Measurements from ENCODE around the gene GABBR2. TPM values are rescaled to one million over a fixed set of nuclear protein-coding genes. Genes with fewer than 3 reads are reported as not detected.

Gene GABBR2
- total RNA-seq, 6 experiments from 2014 or later, result not detected

GRCh38 chr9:98254228-98255060 is 454.3 kb downstream of the GABBR2 start:
- H3K4me3 ChIP-seq, result peak overlapping the region; percentile 70 to 96 (median 94)
- H3K36me3 ChIP-seq, result no peaks in the 10 kb centered on the region
- no peaks in the 10 kb centered on the region for H3K9me3 ChIP-seq
- TF ChIP-seq, protein P1, sequence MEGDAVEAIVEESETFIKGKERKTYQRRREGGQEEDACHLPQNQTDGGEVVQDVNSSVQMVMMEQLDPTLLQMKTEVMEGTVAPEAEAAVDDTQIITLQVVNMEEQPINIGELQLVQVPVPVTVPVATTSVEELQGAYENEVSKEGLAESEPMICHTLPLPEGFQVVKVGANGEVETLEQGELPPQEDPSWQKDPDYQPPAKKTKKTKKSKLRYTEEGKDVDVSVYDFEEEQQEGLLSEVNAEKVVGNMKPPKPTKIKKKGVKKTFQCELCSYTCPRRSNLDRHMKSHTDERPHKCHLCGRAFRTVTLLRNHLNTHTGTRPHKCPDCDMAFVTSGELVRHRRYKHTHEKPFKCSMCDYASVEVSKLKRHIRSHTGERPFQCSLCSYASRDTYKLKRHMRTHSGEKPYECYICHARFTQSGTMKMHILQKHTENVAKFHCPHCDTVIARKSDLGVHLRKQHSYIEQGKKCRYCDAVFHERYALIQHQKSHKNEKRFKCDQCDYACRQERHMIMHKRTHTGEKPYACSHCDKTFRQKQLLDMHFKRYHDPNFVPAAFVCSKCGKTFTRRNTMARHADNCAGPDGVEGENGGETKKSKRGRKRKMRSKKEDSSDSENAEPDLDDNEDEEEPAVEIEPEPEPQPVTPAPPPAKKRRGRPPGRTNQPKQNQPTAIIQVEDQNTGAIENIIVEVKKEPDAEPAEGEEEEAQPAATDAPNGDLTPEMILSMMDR (IDR thresholded peaks at IDR 0.05), result no peak
- TF ChIP-seq POLR2A (IDR thresholded peaks at IDR 0.05), result no peak
- H3K4me1 ChIP-seq, result peaks cover 0 to 11% (median 5%) of the 10 kb centered on the region in 4 donors
- no peaks in the 10 kb centered on the region for H3K27me3 ChIP-seq
- no peak for DNase-seq
- intact Hi-C loops (cut with DNase I), result loop anchor here in 1 of 2 donors (5.0 to 10.0 kb wide), 2 partner anchors 47 to 180 kb away; no protein-coding TSS in a partner anchor
- WGBS (ENCODE audit: insufficient coverage, low coverage, low lambda C conversion rate, missing lambda C conversion rate), result 25% methylated on average over 5 of the region's 5 CpGs
- no peak for ATAC-seq
- peak overlapping the region in 1 of 3 donors; percentile 94 for H3K27ac ChIP-seq

DNA sequence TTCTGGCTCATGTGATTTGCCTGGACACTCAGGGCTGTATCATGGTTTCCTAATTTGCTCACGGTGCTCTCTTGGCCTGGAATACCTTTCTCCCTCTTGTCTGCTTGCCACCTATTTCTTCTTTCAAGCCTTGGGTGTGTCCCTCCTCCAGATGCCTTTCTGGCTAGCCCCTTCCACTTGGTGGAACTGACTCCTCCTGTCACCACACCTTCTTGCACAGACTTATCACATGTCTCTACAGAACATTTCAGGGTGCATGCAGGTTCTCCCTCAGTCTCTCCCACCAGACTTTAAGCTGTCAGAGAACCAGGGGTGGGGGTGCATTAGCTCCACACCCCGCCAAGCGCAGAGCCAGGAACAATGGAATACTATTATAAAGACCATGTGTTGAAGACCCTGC is 455.2 kb downstream of the GABBR2 start:
- intact Hi-C loops (cut with DNase I), result loop anchor here in 1 of 2 donors (5.0 to 10.0 kb wide), 2 partner anchors 46 to 179 kb away; no protein-coding TSS in a partner anchor
- no peak for ATAC-seq
- WGBS (ENCODE audit: insufficient coverage, low coverage, low lambda C conversion rate, missing lambda C conversion rate), result 61% methylated on average over 2 of the region's 3 CpGs
- Histone ChIP-seq H3K27me3 (no peaks in the 10 kb centered on the region), H3K36me3 (no peaks in the 10 kb centered on the region), H3K9me3 (no peaks in the 10 kb centered on the region), H3K4me3 (no peak overlapping the region), H3K4me1 (peaks cover 0 to 11% (median 5%) of the 10 kb centered on the region in 4 donors), H3K27ac (no peak overlapping the region)
- DNase-seq, result no peak
- TF ChIP-seq, protein P1 (IDR thresholded peaks at IDR 0.05), result no peak
- TF ChIP-seq POLR2A (IDR thresholded peaks at IDR 0.05), result no peak

DNA sequence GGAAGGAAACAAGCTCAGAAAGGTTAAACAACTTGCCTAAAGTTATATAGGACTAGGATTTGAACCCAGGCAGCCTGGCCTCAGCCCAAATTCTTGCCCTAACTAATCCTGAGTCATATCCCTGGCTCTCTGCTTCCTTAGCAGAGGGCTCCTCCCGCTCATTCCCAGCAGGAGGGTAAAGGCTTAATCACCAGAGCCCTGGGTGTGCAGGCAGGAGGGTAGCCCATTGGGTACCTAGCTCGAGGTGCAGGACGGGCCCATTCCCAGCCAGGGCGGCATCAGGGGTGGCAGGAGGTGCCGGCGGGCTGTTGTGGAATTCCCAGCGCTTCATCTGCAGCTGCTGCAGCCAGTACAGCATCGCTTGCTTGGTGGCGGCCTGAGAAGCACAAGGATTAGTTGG is 457.2 kb downstream of the GABBR2 start:
- TF ChIP-seq, protein P1 (IDR thresholded peaks at IDR 0.05), result no peak
- no peak for TF ChIP-seq POLR2A (IDR thresholded peaks at IDR 0.05)
- Histone ChIP-seq H3K9me3 (no peaks in the 10 kb centered on the region), H3K4me1 (peaks cover 0 to 7% (median 3%) of the 10 kb centered on the region in 4 donors), H3K27ac (no peak overlapping the region), H3K27me3 (no peaks in the 10 kb centered on the region), H3K4me3 (no peak overlapping the region), H3K36me3 (no peaks in the 10 kb centered on the region)
- intact Hi-C loops (cut with DNase I), result loop anchor here in 1 of 2 donors (5.0 to 10.0 kb wide), 2 partner anchors 44 to 177 kb away; no protein-coding TSS in a partner anchor
- DNase-seq (no peak), ATAC-seq (no peak)
- 88% methylated on average over 1 of the region's 9 CpGs for WGBS (ENCODE audit: insufficient coverage, low coverage, low lambda C conversion rate, missing lambda C conversion rate)

DNA sequence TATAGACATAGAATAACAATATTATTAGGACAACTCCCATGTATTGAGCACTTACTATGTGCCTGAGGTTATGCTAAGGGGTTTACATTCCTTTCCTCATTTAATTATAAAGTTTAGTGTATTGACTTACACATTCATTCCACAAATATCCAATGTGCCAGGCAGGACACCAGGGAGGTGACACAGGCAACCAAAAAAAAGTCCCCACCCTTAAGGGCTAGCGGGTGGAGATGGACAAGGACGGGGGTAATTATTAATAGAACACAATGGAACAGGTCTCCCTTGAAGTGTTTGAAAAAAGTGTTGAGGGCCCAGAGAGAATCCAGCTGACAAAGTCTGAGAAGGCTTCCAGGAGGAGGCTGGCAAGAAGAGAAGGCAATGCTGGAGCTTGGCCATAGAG is 459.0 kb downstream of the GABBR2 start:
- no peak overlapping the region for H3K4me3 ChIP-seq
- DNase-seq, result no peak
- no peaks in the 10 kb centered on the region for H3K36me3 ChIP-seq
- peaks cover 0 to 6% (median 2%) of the 10 kb centered on the region in 4 donors for H3K4me1 ChIP-seq
- intact Hi-C loops (cut with DNase I), result loop anchor here in 1 of 2 donors (5.0 to 10.0 kb wide), 2 partner anchors 42 to 175 kb away; no protein-coding TSS in a partner anchor
- no peaks in the 10 kb centered on the region for H3K9me3 ChIP-seq
- TF ChIP-seq, protein P1 (IDR thresholded peaks at IDR 0.05), result no peak
- TF ChIP-seq POLR2A (IDR thresholded peaks at IDR 0.05), result no peak
- H3K27me3 ChIP-seq, result no peaks in the 10 kb centered on the region
- ATAC-seq, result no peak
- WGBS (ENCODE audit: insufficient coverage, low coverage, low lambda C conversion rate, missing lambda C conversion rate), result 77% methylated on average over 2 of the region's 2 CpGs
- H3K27ac ChIP-seq, result no peak overlapping the region

Measured in right lobe of liver (tissue), 6 donors.